MM.1S (cell line): Measurements from ENCODE around the gene ITGA3.

ENCODE experiments used
- CTCF ChIP-seq: fragments of 300-600 bp; sonication (generic); IDR thresholded peaks from 2 replicates; pipeline ENCODE4 v1.5.1; 2016; ENCODE audit warnings: antibody characterized with exemption, low read length, mixed read lengths
- EZH2 ChIP-seq: fragments of 300-600 bp; sonication (generic); optimal IDR thresholded peaks from 2 replicates; pipeline ENCODE3; 2017; ENCODE audit warnings: low read depth, mild to moderate bottlenecking, antibody characterized with exemption, low read length, mixed read lengths
- EZH2phosphoT487 ChIP-seq: fragments of 300-600 bp; sonication (generic); IDR thresholded peaks from 2 replicates; pipeline ENCODE4 v1.6.1; 2018; ENCODE audit warnings: antibody characterized with exemption, low read length

GRCh38 chr17:50125420-50125997 is 69.6 kb downstream of the ITGA3 start:
- TF ChIP-seq CTCF (no peak), EZH2 (no peak), EZH2phosphoT487 (no peak)
